Activated CD4-positive, alpha-beta T cell treated with anti-CD3 and anti-CD28 coated beads, Interleukin-10, Interleukin-2, amounts not matched to agents 100 ng/mL and 50 ng/mL, durations not matched to agents 16 hours and 8 hours (primary cell): ENCODE data around the gene NEURL4.
"Not testable (repeated sequence)": the region's sequence is repeated elsewhere in the genome, so short reads cannot be mapped to it uniquely, and the experiment has no call there.

Experiments used
- DNase-seq: peaks from one replicate; pipeline ENCODE4 v3.0.0-alpha.2; 2020

Gene NEURL4

DNA sequence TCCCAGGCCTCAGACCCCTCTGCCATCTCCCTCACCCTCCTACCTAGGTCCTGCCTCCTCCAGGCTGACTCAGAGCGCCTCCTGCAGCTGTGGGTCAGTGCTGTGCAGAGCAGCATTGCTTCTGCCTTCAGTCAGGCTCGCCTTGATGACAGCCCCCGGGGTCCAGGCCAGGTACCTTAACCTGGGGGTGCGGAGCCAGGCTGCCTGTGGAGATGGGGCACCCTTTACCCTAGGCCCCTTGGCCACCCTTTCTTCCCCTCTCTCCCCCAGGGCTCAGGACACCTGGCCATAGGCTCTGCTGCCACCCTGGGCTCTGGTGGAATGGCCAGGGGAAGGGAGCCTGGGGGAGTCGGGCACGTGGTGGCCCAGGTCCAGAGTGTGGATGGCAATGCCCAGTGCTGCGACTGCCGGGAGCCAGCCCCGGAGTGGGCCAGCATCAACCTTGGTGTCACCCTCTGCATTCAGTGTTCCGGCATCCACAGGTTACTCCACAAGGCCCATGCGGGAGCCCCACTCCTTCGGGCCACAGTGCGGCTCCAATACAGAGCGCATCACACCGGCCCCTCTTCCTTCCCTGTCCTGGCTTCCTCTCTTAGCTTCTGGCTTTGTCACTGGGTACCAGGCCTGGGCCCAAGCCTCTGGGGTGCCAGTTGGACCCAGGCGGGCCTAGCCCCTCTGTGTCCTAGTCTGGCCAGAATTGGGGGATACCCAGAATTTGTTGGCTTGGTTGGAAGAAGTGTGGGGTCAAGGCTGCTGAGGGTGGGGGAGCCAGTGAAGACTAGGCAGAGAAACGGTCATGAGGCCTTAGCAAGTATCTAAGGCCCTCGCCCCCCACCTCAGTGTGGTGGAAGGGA lies 17.9 kb upstream of the NEURL4 start:
- no peak for DNase-seq

DNA sequence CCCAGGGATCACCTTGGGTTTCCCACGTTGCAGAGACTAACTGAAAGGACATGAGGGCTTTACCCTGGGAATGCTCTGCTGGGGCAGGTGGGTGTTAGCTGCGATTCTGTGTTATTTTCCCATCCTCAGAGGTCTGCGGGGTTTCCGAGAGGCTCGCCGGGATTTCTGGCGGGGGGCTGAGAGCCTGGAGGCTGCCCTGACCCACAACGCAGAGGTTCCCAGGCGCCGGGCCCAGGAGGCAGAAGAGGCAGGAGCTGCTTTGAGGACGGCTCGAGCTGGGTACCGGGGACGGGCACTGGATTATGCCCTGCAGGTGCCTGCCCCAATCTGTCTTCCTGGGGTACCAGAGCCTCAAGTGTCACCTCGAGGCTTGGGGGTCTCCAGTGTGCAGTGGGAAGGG lies 14.1 kb upstream of the NEURL4 start:
- DNase-seq, result no peak

DNA sequence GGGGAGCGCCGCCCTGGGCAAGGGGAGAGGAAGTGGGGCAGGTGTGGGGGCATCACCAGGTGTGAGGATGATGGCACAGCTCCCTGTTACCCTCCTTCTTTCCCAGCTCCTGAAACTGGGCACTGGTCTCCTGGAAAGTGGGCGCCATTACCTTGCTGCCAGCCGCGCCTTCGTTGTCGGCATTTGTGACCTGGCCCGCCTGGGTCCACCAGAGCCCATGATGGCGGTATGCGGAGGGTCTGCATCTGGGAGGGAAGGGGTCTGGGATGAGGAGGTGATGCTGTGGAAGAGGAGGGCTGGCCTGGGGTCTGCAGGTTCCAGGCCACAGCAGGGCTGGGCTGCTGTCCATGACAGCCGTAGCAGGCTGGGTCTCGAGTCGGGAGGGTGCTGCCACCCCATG lies 12.7 kb upstream of the NEURL4 start:
- DNase-seq, result no peak

DNA sequence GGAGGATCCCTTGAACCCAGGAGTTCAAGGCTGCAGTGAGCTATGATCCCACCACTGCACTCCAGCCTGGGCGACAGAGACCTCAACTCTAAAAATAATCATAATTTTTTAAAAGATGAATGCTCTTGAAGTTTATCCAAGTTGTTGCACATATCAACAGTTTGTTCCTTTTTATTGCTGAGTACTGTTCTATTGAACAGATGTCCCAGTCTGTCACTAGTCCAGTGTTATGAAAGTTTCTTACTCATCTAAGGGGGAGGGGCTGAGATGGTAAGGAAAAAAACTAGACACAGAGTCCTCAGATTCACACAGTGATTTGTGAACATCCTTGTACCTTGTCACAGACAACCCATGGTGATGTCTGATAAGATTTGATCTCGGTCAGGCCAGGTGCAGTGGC lies 11.0 kb upstream of the NEURL4 start:
- no peak for DNase-seq

DNA sequence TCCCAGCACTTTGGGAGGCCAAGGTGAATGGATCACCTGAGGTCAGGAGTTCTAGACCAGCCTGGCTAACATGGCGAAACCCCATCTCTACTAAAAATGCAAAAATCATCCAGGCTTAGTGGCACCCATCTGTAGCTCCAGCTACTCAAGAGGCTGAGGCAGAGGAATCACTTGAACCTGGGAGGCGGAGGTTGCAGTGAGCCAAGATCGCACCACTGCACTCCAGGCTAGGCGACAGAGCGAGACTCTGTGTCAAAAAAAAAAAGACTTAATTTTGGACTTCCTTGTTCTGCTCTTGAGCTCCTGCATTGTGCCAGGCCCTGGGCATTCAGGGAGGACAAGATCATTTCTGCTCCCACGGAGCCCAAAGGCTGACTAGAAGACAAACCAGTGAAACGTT lies 8.5 kb upstream of the NEURL4 start:
- not testable (repeated sequence) for DNase-seq

DNA sequence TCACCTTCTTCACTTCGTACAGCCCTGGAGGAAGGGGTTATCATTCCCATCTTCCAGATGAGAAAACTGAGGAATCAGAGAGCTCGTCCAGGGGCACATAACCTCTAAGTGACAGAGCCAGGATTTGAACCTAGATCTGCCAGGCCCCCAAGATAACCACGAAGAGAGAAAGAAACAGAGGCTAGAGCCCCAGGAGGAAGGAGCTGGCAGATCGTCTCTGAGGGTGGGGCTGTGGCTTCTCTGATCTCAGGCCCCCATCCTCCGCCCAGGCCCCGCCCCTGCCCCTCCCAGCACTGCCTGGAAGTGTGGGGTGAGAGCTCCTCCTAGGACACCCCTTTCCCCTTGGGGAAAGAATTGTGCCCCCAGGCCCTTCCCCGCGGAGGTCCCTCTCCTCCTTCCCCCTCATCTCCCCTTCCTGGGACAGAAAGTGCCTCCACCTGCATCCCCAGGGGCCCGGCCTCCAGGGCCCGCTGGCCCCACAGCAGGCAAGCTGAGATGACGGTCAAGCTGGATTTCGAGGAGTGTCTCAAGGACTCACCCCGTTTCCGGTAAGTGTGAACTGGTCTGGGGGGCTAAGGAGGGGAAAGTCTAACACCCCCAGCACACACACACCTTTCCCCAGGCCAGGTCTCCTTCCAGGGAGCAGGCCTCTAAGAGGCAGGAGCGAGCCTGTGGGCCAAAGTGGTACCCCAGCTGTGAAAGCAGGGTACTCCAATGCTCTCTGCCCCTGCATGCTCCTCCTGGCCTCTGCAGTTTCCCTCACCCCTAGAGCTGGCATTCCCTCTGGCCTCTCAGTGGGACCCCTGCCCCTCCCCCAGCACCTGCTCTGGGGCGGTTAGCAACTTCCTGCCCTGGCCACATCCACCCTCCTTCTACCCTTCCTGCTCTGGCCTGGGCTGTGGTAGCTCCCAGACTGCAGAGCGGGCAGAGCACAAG lies 7.4 kb upstream of the NEURL4 start, which contains the start of gene ACAP1:
TSS of gene ACAP1 (plus strand) at position 290 of the 936 bp plus-strand sequence. CDS start at position 496, 206 bp downstream.
- peak; percentile 93 for DNase-seq

DNA sequence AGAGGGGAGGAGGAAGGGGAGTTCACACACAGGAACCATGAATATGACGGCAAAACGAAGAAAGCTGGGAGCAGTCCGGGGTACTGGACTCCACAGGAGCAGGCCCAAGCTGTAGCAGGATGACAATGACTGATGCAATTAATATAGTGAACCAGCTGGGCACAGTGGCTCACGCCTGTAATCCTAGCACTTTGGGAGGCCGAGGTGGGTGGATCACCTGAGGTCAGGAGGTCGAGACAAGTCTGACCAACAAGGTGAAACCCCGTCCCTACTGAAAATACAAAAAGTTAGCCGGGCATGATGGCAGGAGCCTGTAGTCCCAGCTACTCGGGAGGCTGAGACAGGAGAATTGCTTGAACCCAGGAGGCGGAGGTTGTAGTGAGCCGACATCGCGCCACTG lies 6.6 kb upstream of the NEURL4 start:
- DNase-seq, result not testable (repeated sequence)

DNA sequence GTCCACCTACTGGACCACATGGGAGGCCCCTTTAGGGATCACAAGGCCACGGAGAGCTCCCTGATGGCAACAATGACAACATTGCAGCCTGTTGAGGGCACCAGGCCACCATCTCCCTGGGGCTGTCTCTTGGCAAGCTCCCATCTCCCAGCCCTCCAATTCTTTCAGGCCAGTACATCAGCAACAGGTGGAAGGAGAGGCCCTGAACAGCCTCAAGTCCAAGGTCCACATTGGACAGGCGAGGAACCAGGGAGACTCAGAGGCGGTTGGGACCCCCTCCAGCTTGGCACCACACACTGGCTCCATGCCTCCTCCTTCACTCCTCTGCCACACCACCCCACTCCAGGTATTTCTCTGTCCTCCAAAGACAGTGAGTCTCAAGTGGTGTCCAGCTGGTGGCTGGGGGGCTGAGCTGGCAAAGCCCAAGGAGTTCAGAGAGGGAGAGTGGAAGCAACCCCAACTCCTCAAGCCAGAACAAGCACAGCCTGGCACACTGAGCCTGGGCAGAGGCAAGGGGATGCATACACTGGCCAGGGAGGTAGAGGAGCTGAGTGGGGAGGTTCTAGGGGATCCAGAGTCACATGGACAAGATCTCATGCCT lies 5.9 kb upstream of the NEURL4 start:
- DNase-seq, result no peak

DNA sequence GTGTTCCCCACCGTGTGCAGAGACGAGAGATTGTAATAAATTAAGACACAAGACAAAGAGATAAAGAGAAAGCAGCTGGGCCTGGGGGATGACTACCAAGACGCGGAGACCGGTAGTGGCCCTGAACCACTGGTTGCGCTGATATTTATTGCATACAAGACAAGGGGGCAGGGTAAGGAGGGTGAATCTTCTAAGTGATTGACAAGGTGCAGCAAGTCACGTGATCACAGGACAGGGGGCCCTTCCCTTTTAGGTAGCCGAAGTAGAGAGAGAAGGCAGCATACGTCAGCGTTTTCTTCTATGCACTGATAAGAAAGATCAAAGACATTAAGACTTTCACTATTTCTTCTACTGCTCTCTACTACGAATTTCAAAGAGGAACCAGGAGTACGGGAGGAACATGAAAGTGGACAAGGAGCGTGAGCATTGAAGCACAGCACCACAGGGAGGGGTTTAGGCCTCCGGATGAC lies 3.5 kb upstream of the NEURL4 start:
- DNase-seq, result peak; percentile 35

DNA sequence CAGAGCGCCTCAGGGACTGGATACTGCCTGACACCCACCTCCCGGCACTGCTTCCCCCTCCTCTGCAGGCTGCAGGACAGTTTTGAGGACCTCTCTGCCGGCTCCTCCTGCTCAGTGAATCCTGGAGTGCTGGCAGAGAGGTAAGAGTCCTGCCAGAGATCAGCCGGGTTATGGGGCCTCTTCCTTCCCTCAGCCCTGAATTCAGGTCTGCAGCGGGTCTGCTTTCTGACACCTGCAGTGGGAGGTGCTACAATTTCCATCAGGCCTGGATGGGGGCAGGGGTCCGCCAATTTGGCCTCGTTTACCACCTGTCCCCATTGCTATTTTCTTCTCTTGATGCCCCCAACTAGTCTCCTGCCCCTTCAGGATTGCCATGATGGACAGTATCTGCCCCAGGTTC lies 3.0 kb upstream of the NEURL4 start:
- no peak for DNase-seq

DNA sequence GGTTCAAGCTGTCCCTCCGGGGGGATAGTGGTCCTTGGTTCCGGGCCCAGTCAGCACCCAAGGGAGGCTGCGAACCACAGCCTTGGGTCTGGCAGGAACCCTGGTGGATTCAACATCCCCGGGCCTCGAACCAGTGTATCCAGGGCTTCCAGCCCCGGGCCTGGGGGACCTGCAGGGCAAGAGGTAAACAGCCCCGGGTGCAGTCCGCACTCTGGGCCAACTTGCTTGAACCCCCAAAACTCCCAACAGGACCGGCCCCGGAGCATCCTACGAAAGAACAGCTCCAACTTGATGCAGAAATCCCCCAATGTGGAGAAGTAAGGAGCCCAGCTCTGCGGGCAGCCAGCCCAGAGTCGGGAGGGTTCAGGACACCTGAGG lies 1.5 kb upstream of the NEURL4 start:
- DNase-seq, result no peak

DNA sequence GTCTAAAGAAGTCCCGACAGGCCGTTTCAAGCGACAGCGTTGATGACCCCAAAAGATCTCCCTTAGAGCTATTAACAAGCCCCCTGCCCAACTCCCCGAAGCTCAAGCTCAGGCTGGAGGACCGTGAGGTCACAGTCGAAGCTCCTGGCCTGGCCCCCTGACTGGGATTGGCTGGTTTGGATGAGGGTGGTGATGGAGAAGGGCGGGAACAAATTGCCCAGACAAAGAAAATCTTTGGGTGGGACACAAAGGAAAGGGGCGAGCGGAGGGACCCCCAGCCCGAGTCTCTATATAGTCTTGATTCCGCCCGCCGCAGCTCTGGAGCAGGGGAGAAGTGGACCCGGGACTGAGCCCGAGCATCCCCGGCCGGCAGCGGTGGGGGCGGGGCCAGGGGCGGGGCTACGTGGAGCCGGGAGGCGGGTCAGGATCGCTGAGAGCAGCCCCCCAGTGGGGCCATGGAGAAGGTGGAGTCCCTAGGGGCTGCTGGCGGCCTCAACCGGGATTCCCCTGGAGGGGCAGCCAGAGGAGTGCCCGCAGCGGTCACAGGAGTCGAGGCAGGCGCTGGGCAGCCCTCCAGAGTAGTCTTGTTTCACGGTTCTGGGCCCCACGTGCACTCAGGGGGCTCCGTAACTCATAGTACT lies 982 bp upstream of the NEURL4 start:
- peak; percentile 88 for DNase-seq

DNA sequence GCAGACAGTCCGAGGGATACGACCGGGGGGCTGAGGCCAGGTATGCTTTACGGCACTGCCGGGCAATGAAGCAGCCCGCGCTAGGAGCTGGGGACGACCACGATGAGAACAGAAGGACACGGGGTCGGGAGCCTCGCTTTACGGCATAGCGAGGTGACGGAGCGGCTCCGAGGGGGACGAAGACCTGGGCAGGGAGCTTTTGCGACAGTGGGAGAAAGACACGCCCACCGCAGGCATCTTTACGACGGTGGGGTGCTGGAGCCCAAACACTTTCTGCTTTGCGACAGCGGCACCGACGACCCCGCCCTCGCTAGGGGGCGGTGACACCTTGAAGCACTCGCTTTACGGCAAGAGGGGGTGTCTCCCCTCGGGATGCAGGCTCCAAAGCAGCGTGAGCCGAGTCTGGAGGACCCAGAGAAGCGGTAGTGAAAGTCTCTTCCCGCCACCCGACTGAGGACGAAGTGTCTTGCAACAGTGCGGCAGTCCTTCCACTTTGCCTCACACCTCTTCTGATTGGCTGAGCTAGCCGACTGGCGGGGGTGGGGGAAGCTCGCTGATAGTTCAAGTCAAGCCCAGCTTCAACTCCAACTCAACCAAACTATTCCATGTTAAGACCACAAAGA lies 350 bp upstream of the NEURL4 start:
- DNase-seq, result peak; percentile 98

DNA sequence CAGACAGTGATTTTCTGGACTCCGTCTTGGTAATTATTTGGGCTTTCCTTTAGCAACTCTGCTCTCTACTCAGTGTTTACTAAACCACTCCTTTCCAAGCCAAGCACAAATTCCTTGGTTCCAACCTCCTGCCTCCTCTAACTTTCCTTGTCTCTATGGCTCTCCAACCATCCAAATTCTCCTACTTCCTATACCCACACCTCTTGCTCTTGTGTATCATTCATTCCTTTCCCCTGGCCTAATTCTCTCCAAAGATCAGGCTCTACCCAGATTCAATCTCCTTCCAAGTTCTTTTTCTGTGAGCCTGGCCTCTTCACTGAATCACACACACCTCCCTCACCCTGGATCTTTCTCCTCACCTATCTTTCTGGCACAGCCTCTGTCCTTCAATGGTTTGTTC lies 1.1 kb downstream of the NEURL4 start:
- DNase-seq, result no peak

DNA sequence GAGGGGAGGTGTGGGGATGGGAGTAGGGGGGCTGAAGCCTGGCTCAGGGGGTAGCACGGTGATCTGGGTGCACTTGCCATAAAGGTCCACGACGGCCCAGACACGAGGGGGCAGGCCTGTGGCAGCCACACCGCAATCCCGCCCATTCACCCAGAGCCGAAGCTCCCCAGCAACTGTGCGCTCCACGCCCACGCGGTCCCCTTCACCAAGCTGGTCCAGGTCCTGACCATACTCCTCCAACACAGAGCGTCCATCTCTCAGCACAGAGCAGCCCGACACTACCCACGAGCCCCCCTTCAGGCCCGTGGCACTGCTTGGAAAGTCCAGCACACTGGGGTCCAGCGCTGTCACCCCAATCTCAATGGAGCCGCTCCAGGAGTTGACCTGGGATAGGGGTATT lies 1.6 kb downstream of the NEURL4 start:
- DNase-seq, result no peak

DNA sequence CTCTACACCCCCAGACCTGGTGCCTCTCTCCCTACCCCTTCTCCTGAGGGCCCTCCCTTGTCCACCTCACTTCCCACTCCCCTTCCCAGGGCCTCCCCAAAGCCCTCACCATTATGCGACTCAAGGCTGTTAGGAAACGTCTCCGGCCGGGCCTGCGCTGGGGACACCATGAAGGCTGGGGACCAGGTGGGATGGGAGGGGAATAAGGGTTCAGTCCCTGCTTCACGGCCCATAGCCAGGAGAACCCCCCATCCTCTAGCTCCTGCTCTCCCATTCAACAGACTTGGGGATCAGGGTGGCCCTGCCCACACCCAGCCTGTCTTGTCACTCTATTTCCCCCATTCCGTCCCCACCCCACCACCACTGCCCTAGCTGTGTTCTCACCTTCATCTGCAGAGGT lies 2.1 kb downstream of the NEURL4 start:
- DNase-seq, result no peak

DNA sequence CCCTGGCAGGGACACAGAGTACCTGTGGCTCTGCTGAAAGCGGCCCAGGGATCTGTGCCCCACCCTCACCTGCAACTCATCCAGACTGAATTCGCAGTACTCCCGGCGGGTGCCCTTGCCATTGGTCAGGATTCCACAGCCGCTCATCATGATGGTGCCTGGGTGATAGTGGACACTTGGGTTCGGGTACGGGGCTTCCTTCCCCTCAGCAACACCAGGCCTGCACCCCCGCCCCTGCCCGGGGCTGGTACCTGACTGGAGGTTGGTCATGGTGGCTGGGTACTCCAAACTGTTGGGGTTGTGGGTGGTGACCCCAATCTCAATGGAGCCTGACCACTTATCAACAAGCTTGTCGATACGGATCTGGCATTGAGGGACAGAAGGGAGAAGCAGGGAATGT lies 2.9 kb downstream of the NEURL4 start:
- DNase-seq, result no peak

DNA sequence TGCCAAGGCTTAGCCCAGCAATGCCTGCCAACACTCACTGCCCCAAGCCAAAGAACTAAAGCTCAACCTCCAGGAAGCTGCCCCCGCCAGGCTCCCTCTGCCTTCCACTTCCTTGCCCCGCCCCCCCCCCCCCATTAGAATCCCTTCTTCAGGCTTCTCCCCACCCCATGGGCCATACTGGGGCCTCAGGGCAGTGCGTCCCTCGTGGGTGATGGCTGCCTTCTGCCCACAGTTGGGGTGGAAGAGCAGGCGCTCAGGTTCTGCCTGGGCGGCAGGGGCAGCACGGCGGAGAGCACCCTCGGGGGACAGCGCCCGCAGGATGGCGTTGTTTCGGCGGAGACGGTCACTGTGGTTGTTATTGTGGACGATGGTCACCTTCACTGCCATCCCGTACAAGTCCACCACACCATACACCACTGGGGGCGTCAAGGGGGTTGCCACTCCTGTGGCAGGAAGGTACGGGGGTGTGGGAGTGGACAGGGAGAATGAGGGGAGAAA lies 4.1 kb downstream of the NEURL4 start:
- DNase-seq, result no peak

DNA sequence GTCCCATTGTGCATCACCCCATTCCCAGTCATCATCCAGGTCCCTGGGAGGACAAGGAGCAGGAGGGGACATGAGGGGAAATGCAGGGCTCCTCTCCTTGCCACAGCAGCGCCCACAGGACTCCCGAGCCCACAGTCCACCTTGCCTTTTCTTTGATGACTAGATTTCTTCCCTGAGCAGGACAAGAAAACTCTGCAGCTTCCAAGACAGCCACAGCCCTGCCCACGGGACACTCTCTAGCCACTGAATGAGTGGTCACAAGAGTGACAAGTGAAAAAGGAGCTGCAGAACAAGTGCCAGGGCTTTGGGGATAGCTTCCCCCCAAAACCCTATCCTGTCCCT lies 4.7 kb downstream of the NEURL4 start:
- no peak for DNase-seq

DNA sequence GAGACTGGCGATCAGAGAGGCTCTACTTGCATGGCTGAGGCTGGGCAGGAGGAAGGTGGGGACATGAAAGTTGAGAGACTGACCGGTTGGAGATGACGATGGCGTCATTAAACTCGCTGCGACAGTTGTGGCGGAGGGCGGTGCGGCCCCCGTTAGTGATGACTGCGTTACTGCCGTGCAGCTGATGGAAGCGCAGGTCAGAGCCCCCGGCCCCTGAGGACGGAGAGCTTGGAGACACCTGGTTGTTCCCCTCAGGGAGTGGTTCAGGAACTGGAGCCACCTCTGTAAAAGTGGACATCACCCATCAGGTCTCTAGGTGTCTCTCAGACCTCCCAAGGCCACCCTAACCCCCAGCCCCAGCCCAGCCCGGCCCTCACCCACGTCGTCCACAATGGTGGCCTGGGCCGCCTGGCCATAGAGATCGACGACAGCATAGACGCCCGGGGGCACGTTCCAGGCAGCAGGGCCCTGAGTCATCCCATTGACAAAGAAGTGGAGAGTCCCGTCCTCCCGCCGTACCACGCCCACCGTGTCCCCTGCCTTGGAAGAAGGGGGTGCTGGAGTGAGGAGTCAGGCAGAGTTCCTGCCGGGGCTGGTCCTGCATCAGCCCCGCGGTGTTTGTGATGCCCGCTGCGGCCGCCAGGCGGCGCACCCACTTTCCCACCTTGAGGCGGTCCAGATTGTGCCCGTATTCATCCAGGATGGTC lies 5.3 kb downstream of the NEURL4 start:
- peak; percentile 61 for DNase-seq

DNA sequence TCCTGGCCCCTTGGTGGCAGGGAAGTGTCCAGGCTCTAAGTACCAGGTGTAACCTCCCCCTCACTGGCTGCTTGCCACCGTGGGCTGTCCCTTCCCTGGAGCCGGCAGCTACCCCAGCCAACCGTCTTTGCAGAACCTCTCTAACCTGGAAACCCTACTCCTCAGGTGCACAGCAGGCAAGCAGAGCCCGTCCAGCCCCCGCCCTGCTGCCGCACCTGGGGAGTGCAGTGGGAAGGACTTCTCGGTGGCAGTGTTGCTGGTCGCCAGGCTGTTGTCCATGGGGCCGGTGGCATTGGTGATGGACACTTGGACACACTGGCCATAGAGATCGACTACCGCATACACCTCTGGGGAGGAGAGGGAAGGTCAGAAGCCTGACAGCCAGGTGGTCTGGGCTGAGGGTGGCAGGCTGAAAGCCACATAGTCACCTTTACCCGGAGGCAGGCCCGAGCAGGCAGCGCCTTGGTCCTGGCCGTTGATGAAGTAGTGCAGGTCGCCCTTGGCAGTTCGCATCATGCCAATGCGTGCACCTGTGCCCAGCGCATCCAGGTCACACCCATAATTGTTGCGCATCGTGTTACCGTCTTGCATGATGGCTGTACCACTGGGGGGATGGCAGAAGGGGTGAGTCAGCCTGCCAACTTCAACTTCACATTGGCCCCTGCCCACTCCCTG lies 6.5 kb downstream of the NEURL4 start:
- no peak for DNase-seq
